GM19043 (cell line): Measurements from ENCODE around the gene A1BG.
A peak's percentile ranks its signal among the peaks of the same experiment; 100 is the strongest.

Experiments used
- ATAC-seq: cut with Tn5 transposase; IDR thresholded peaks from one replicate; pipeline ENCODE4 v1.9.1; 2021; ENCODE audit warnings: low read depth; ENCODE audit not compliant: unreplicated experiment

A1BG gene

DNA sequence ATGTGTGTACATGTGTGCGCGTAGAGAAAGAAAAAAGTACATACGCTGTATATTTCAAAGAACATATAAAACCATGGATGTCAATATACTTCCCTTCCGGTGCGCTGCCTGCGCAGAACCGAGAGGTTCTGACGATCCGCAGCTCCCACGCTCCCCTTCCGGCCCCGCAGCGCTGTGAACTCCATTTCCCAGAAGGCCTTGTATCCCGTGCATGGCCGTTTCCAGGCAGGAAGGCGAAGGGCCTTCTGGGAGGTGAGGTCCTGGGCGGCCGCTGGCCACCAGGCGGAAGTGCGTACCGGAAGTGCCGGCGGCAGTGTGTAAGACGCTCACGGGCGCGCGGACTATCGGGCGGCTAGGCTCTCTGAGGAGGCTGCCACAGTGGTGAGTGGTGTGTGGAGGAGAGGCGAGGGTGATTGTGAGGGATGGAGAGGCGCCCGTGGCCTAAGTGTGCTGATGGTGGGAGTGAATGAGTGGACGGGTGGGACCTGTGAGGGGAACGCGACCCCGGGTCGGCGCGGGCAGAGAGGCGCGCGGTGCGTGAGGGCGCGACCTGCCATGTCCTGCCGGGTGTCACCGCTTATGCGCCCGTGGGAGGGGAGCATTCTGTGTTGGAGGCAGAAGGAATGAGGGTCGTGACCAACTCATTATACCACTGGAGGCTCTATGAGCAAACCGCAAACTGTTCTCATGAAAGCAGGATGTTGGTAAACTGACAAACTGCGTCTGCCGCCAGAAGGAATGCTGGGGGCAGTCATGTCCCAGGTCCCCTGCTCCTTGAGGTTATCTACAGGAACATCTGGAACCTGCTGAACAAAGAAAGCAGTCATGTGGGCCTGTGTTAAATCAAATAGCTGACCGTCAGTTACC is 48.0 kb downstream of the A1BG start, which contains the start of gene ERVK3-1:
TSS of gene ERVK3-1 (plus strand) at position 313 of the 867 bp plus-strand sequence. CDS start 6,792 bp downstream, outside the sequence.
- peak; percentile 94 for ATAC-seq

DNA sequence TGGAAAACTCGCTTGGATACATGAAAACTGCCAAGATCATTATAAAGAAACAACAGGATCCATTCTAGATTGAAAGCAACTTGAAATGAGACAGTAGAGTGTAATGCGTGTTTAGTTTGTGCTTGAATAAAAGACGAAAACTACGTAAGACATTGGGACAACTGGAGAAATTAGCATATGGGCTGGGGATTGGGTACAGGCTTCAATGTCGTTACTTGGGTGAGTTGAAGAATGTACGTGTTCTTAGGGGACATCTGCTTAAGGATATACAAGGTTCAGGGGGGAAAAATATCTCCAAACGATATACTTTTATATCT is 48.6 kb downstream of the A1BG start:
- no peak for ATAC-seq

DNA sequence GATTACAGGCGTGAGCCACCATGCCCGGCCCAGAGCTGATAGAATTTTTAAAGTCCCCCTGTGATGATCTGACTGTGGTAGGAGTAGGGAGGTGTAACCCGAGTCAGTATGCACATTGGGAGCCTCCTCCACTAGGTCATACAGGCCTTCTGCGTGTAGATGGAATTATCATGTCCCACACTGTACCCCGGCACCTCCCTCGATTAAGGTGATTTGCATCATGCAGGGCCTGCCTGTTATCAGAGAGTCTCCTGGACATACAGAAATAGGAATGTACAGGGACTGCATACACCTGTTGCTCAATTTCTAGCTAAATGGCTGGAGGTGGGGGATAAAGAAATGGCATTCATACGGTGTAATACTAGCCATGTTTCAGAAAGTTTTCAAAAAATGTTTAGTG is 49.0 kb downstream of the A1BG start:
- no peak for ATAC-seq

DNA sequence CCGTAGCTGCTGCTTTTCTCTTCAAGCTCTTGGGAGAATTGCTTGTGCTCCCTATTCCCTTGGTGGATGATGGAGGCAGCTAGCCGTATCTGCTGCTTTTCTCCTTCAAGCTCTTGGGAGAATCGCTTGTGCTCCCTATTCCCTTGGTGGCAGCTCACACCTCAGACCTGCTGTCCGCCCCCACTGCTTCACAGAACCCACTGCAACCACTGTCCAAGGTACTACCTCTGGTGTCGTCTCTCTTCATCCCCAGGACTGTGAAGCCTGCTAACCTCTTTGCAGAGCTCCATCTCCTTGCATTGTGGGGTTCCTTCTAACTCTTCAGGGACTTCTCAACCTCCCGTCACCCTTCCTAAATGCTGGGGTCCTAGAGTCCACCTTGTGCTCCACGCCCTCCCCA is 52.7 kb downstream of the A1BG start:
- no peak for ATAC-seq

DNA sequence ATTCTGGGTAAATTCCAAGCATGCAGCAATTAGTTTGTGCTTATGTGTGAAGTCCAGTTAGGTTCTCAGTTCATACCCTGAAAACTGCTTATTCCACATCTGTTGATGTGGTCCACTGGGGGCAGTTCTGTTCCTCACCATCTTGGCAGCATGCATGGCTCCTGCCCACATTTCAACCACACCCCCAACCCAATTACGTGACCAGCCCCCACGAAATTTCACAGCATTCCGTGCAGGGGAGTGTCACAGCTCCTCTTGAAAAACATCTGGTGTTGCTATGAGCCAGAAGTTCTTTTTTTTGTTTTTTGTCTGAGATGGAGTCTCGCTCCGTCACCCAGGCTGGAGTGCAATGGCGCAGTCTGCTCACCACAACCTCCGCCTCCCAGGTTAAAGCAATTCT is 57.2 kb downstream of the A1BG start:
- no peak for ATAC-seq
